ENCODE results near the gene CENPX. TPM values are rescaled to one million over a fixed set of nuclear protein-coding genes. Genes with fewer than 3 reads are reported as not detected.

CENPX gene
- total and polyA plus RNA-seq, 10 donors, result 25.4 to 91.8 (median 32.9) TPM

GRCh38 chr17:82060001-82060380, 37.3 kb upstream of the CENPX start:
- intact Hi-C loops (cut with DNase I; ENCODE audit: low total_unique reads), result no loop called here

GRCh38 chr17:82059272-82060000, 36.8 kb upstream of the CENPX start:
- Histone ChIP-seq H3K9me3 (no peaks in the 10 kb centered on the region), H3K36me3 (peaks cover 0 to 98% (median 89%) of the 10 kb centered on the region in 6 donors), H3K4me1 (peaks cover 3 to 79% (median 24%) of the 10 kb centered on the region in 6 donors), H3K27me3 (replicated peaks in 1 of 7) (no peaks in the 10 kb centered on the region), H3K4me3 (no peak overlapping the region), H3K27ac (peak overlapping the region in 2 of 8 donors; percentile 1 to 18)
- 65 to 83% (median 78%) methylated on average over 14 to 19 of the region's 19 CpGs for WGBS, 5 donors
- peak; percentile 72 for DNase-seq
- TF ChIP-seq POLR2AphosphoS5 (IDR thresholded peaks at IDR 0.05) (peak in 2 of 3 donors; percentile 6 to 10), CTCF (IDR thresholded peaks at IDR 0.05 in 8 of 11, conservative IDR thresholded peaks at IDR 0.05 in 3 of 11) (no peak), POLR2A (IDR thresholded peaks at IDR 0.05) (no peak)
- intact Hi-C loops (cut with DNase I; ENCODE audit: low total_unique reads), result no loop called here

More at GRCh38 chr17:82060001-82060380, 37.3 kb upstream of the CENPX start:
- 83 to 86% (median 86%) methylated on average over 10 to 16 of the region's 16 CpGs for WGBS, 5 donors
- Histone ChIP-seq H3K27ac (peak overlapping the region in 1 of 8 donors; percentile 18), H3K9me3 (no peaks in the 10 kb centered on the region), H3K4me3 (no peak overlapping the region), H3K36me3 (peaks cover 0 to 92% (median 84%) of the 10 kb centered on the region in 6 donors), H3K27me3 (replicated peaks in 1 of 7) (no peaks in the 10 kb centered on the region), H3K4me1 (peaks cover 9 to 79% (median 28%) of the 10 kb centered on the region in 6 donors)
- TF ChIP-seq POLR2AphosphoS5 (IDR thresholded peaks at IDR 0.05) (no peak), POLR2A (IDR thresholded peaks at IDR 0.05) (no peak), CTCF (IDR thresholded peaks at IDR 0.05 in 8 of 11, conservative IDR thresholded peaks at IDR 0.05 in 3 of 11) (no peak)
- DNase-seq, result peak; percentile 67

- no peaks in the 10 kb centered on the region for H3K27me3 ChIP-seq (replicated peaks in 1 of 7)
- no peak overlapping the region for H3K4me3 ChIP-seq
- intact Hi-C loops (cut with DNase I; ENCODE audit: low total_unique reads), result no loop called here
- DNase-seq, result peak; percentile 55
- WGBS, 5 donors, result 63 to 86% (median 81%) methylated on average over 10 of the region's 10 CpGs
- peaks cover 0 to 100% (median 95%) of the 10 kb centered on the region in 6 donors for H3K36me3 ChIP-seq
- peak overlapping the region in 1 of 8 donors; percentile 1 for H3K27ac ChIP-seq
- no peaks in the 10 kb centered on the region for H3K9me3 ChIP-seq
- H3K4me1 ChIP-seq, result peaks cover 0 to 79% (median 21%) of the 10 kb centered on the region in 6 donors
- TF ChIP-seq POLR2A (IDR thresholded peaks at IDR 0.05), result no peak
- no peak for TF ChIP-seq CTCF (IDR thresholded peaks at IDR 0.05 in 8 of 11, conservative IDR thresholded peaks at IDR 0.05 in 3 of 11)
- peak in 2 of 3 donors; percentile 28 to 57 for TF ChIP-seq POLR2AphosphoS5 (IDR thresholded peaks at IDR 0.05)
Observed at GRCh38 chr17:82058855-82059249, 36.2 kb upstream of the CENPX start.

- TF ChIP-seq CTCF (IDR thresholded peaks at IDR 0.05 in 8 of 11, conservative IDR thresholded peaks at IDR 0.05 in 3 of 11), result no peak
- TF ChIP-seq POLR2A (IDR thresholded peaks at IDR 0.05), result no peak
- no peak for TF ChIP-seq POLR2AphosphoS5 (IDR thresholded peaks at IDR 0.05)
- intact Hi-C loops (cut with DNase I; ENCODE audit: low total_unique reads), result no loop called here
- Histone ChIP-seq H3K27ac (peak overlapping the region in 1 of 8 donors; percentile 8), H3K36me3 (peaks cover 0 to 100% (median 94%) of the 10 kb centered on the region in 6 donors), H3K27me3 (replicated peaks in 1 of 7) (no peaks in the 10 kb centered on the region), H3K4me3 (no peak overlapping the region), H3K4me1 (peaks cover 4 to 79% (median 21%) of the 10 kb centered on the region in 6 donors), H3K9me3 (no peaks in the 10 kb centered on the region)
- DNase-seq, result peak; percentile 70
- WGBS, 5 donors, result 63 to 89% (median 82%) methylated on average over 10 to 17 of the region's 17 CpGs
Observed at GRCh38 chr17:82058230-82058854, 35.7 kb upstream of the CENPX start.
